Stimulated activated memory B cell treated with anti-CD40 and anti-IgM and Interleukin-4, amounts not matched to agents 10 μg/mL and 1 μg/mL and 100 μg/mL, for 72 hours (primary cell): ENCODE data around the gene RNASE4.
A peak's percentile ranks its signal among the peaks of the same experiment; 100 is the strongest.
"Not testable (repeated sequence)": the region's sequence is repeated elsewhere in the genome, so short reads cannot be mapped to it uniquely, and the experiment has no call there.

Experiments used
- ATAC-seq: fragments of 150-1000 bp; cut with Tn5 transposase; 2 replicates; pipeline ENCODE4 v1.10.0; 2021
- H3K27ac Mint-ChIP-seq: one replicate; pipeline ENCODE4 v1.8.0; 2022; ENCODE audit warnings: mild to moderate bottlenecking, mixed read lengths
- H3K27me3 Mint-ChIP-seq: one replicate; pipeline ENCODE4 v1.8.0; 2022; ENCODE audit warnings: mixed read lengths
- H3K36me3 Mint-ChIP-seq: one replicate; pipeline ENCODE4 v1.8.0; 2022; ENCODE audit warnings: mixed read lengths
- H3K4me1 Mint-ChIP-seq: one replicate; pipeline ENCODE4 v1.8.0; 2022; ENCODE audit warnings: mixed read lengths
- H3K4me3 Mint-ChIP-seq: one replicate; pipeline ENCODE4 v1.8.0; 2022; ENCODE audit warnings: mild to moderate bottlenecking, moderate library complexity, mixed read lengths
- H3K9me3 Mint-ChIP-seq: one replicate; pipeline ENCODE4 v1.8.0; 2022; ENCODE audit warnings: mixed read lengths

The RNASE4 gene

GRCh38 chr14:20662968-20663732 is 21.2 kb upstream of the RNASE4 start:
- peaks cover 54% of the 10 kb centered on the region for H3K4me1 Mint-ChIP-seq
- H3K4me3 Mint-ChIP-seq, result peak overlapping the region; percentile 88
- ATAC-seq, result peak; percentile 80
- H3K36me3 Mint-ChIP-seq, result no peaks in the 10 kb centered on the region
- H3K9me3 Mint-ChIP-seq, result no peaks in the 10 kb centered on the region
- no peaks in the 10 kb centered on the region for H3K27me3 Mint-ChIP-seq
- peak overlapping the region; percentile 81 for H3K27ac Mint-ChIP-seq

GRCh38 chr14:20666400-20666961 is 17.9 kb upstream of the RNASE4 start:
- H3K4me1 Mint-ChIP-seq, result peaks cover 62% of the 10 kb centered on the region

GRCh38 chr14:20667957-20668356 is 16.4 kb upstream of the RNASE4 start:
- peak overlapping the region; percentile 1 for H3K4me3 Mint-ChIP-seq

More at GRCh38 chr14:20666400-20666961, 17.9 kb upstream of the RNASE4 start:
- peak overlapping the region; percentile 49 for H3K4me3 Mint-ChIP-seq
- H3K27me3 Mint-ChIP-seq, H3K9me3 Mint-ChIP-seq, ATAC-seq, H3K36me3 Mint-ChIP-seq: not testable (repeated sequence)
- peak overlapping the region; percentile 86 for H3K27ac Mint-ChIP-seq

GRCh38 chr14:20668969-20669368 is 15.4 kb upstream of the RNASE4 start:
- peaks cover 57% of the 10 kb centered on the region for H3K4me1 Mint-ChIP-seq
- H3K36me3 Mint-ChIP-seq, result no peaks in the 10 kb centered on the region

More at GRCh38 chr14:20667957-20668356, 16.4 kb upstream of the RNASE4 start:
- Mint-ChIP-seq H3K4me1 (peaks cover 67% of the 10 kb centered on the region), H3K27me3 (no peaks in the 10 kb centered on the region), H3K27ac (peak overlapping the region; percentile 86), H3K9me3 (peaks cover 3% of the 10 kb centered on the region), H3K36me3 (no peaks in the 10 kb centered on the region)
- ATAC-seq, result peak; percentile 91

GRCh38 chr14:20671597-20672283 is 12.6 kb upstream of the RNASE4 start:
- Mint-ChIP-seq H3K27ac (peak overlapping the region; percentile 6), H3K27me3 (no peaks in the 10 kb centered on the region), H3K9me3 (peaks cover 3% of the 10 kb centered on the region), H3K4me1 (peaks cover 41% of the 10 kb centered on the region), H3K4me3 (no peak overlapping the region), H3K36me3 (no peaks in the 10 kb centered on the region)
- peak; percentile 73 for ATAC-seq

More at GRCh38 chr14:20668969-20669368, 15.4 kb upstream of the RNASE4 start:
- H3K9me3 Mint-ChIP-seq, result peaks cover 3% of the 10 kb centered on the region
- ATAC-seq, result no peak
- no peaks in the 10 kb centered on the region for H3K27me3 Mint-ChIP-seq
- H3K4me3 Mint-ChIP-seq, result no peak overlapping the region
- peak overlapping the region; percentile 86 for H3K27ac Mint-ChIP-seq

GRCh38 chr14:20675669-20676068 is 8.7 kb upstream of the RNASE4 start:
- Mint-ChIP-seq H3K36me3 (no peaks in the 10 kb centered on the region), H3K27ac (no peak overlapping the region), H3K4me1 (peaks cover 18% of the 10 kb centered on the region), H3K9me3 (no peaks in the 10 kb centered on the region), H3K4me3 (no peak overlapping the region), H3K27me3 (no peaks in the 10 kb centered on the region)
- ATAC-seq, result peak; percentile 77

- H3K4me3 Mint-ChIP-seq, result no peak overlapping the region
- peaks cover 18% of the 10 kb centered on the region for H3K4me1 Mint-ChIP-seq
- no peak for ATAC-seq
- no peak overlapping the region for H3K27ac Mint-ChIP-seq
- no peaks in the 10 kb centered on the region for H3K36me3 Mint-ChIP-seq
- no peaks in the 10 kb centered on the region for H3K27me3 Mint-ChIP-seq
- H3K9me3 Mint-ChIP-seq, result no peaks in the 10 kb centered on the region
These were observed 8.3 kb upstream of the RNASE4 start for GRCh38 chr14:20676072-20676471.

GRCh38 chr14:20679907-20680306 is 4.5 kb upstream of the RNASE4 start:
- no peaks in the 10 kb centered on the region for H3K9me3 Mint-ChIP-seq
- H3K4me1 Mint-ChIP-seq, result peaks cover 7% of the 10 kb centered on the region
- no peak overlapping the region for H3K4me3 Mint-ChIP-seq
- ATAC-seq, result no peak
- no peaks in the 10 kb centered on the region for H3K27me3 Mint-ChIP-seq
- H3K27ac Mint-ChIP-seq, result no peak overlapping the region
- H3K36me3 Mint-ChIP-seq, result no peaks in the 10 kb centered on the region

- Mint-ChIP-seq H3K27me3 (no peaks in the 10 kb centered on the region), H3K4me1 (peaks cover 7% of the 10 kb centered on the region), H3K9me3 (no peaks in the 10 kb centered on the region), H3K36me3 (no peaks in the 10 kb centered on the region), H3K27ac (no peak overlapping the region), H3K4me3 (no peak overlapping the region)
- ATAC-seq, result no peak
These were observed 4.0 kb upstream of the RNASE4 start for GRCh38 chr14:20680363-20680762.

- ATAC-seq, result peak; percentile 70
- peaks cover 2% of the 10 kb centered on the region for H3K4me1 Mint-ChIP-seq
- H3K27ac Mint-ChIP-seq, result no peak overlapping the region
- no peaks in the 10 kb centered on the region for H3K36me3 Mint-ChIP-seq
- H3K27me3 Mint-ChIP-seq, result no peaks in the 10 kb centered on the region
- H3K9me3 Mint-ChIP-seq, result no peaks in the 10 kb centered on the region
- H3K4me3 Mint-ChIP-seq, result no peak overlapping the region
These were observed 3.5 kb upstream of the RNASE4 start for GRCh38 chr14:20680843-20681347.

GRCh38 chr14:20681348-20682126 is 2.8 kb upstream of the RNASE4 start:
- Mint-ChIP-seq H3K36me3 (no peaks in the 10 kb centered on the region), H3K4me1 (peaks cover 6% of the 10 kb centered on the region), H3K27ac (no peak overlapping the region), H3K9me3 (no peaks in the 10 kb centered on the region), H3K27me3 (no peaks in the 10 kb centered on the region), H3K4me3 (no peak overlapping the region)
- peak; percentile 59 for ATAC-seq

GRCh38 chr14:20682127-20682434 is 2.3 kb upstream of the RNASE4 start:
- peaks cover 6% of the 10 kb centered on the region for H3K4me1 Mint-ChIP-seq
- H3K36me3 Mint-ChIP-seq, result no peaks in the 10 kb centered on the region
- ATAC-seq, result no peak
- H3K4me3 Mint-ChIP-seq, result no peak overlapping the region
- no peaks in the 10 kb centered on the region for H3K27me3 Mint-ChIP-seq
- no peaks in the 10 kb centered on the region for H3K9me3 Mint-ChIP-seq
- no peak overlapping the region for H3K27ac Mint-ChIP-seq

GRCh38 chr14:20682435-20683124 is 1.8 kb upstream of the RNASE4 start:
- H3K4me3 Mint-ChIP-seq, result no peak overlapping the region

GRCh38 chr14:20683125-20683890 is 1.1 kb upstream of the RNASE4 start:
- Mint-ChIP-seq H3K27me3 (no peaks in the 10 kb centered on the region), H3K27ac (no peak overlapping the region), H3K4me1 (peaks cover 6% of the 10 kb centered on the region), H3K36me3 (no peaks in the 10 kb centered on the region), H3K4me3 (no peak overlapping the region), H3K9me3 (no peaks in the 10 kb centered on the region)
- ATAC-seq, result peak; percentile 62

More at GRCh38 chr14:20682435-20683124, 1.8 kb upstream of the RNASE4 start:
- Mint-ChIP-seq H3K27ac (no peak overlapping the region), H3K4me1 (peaks cover 6% of the 10 kb centered on the region), H3K9me3 (no peaks in the 10 kb centered on the region), H3K27me3 (no peaks in the 10 kb centered on the region), H3K36me3 (no peaks in the 10 kb centered on the region)
- peak; percentile 79 for ATAC-seq
